Measurements from ENCODE around the gene ZBTB11.
"Not testable (repeated sequence)": the region's sequence is repeated elsewhere in the genome, so short reads cannot be mapped to it uniquely, and the experiment has no call there.

Gene ZBTB11

GRCh38 chr3:101643009-101643844 is 33.7 kb downstream of the ZBTB11 start:
- DNase-seq (ENCODE audit: low read depth in 2 of 2), result no peak

- no peak for DNase-seq (ENCODE audit: low read depth in 2 of 2)
These were observed 34.5 kb downstream of the ZBTB11 start for GRCh38 chr3:101642441-101642840.

- DNase-seq (ENCODE audit: low read depth in 2 of 2), result not testable (repeated sequence)
These were observed 35.4 kb downstream of the ZBTB11 start for GRCh38 chr3:101641397-101642115.

GRCh38 chr3:101640256-101640655 is 36.7 kb downstream of the ZBTB11 start:
- no peak for DNase-seq (ENCODE audit: low read depth in 2 of 2)

GRCh38 chr3:101639280-101639963 is 37.5 kb downstream of the ZBTB11 start:
- no peak for DNase-seq (ENCODE audit: low read depth in 2 of 2)

GRCh38 chr3:101638261-101638745 is 38.6 kb downstream of the ZBTB11 start:
- DNase-seq (ENCODE audit: low read depth in 2 of 2), result no peak

GRCh38 chr3:101637451-101637850 is 39.5 kb downstream of the ZBTB11 start:
- no peak for DNase-seq (ENCODE audit: low read depth in 2 of 2)

- peak; percentile 63 to 72 for DNase-seq (ENCODE audit: low read depth in 2 of 2)
These were observed 40.8 kb downstream of the ZBTB11 start for GRCh38 chr3:101635954-101636798.

GRCh38 chr3:101635345-101635744 is 41.6 kb downstream of the ZBTB11 start:
- DNase-seq (ENCODE audit: low read depth in 2 of 2), result no peak

- no peak for DNase-seq (ENCODE audit: low read depth in 2 of 2)
These were observed 42.2 kb downstream of the ZBTB11 start for GRCh38 chr3:101634591-101635196.

- DNase-seq (ENCODE audit: low read depth in 2 of 2), result no peak
These were observed 43.7 kb downstream of the ZBTB11 start for GRCh38 chr3:101633186-101633585.

GRCh38 chr3:101632586-101632985 is 44.3 kb downstream of the ZBTB11 start:
- no peak for DNase-seq (ENCODE audit: low read depth in 2 of 2)

- not testable (repeated sequence) for DNase-seq (ENCODE audit: low read depth in 2 of 2)
These were observed 45.0 kb downstream of the ZBTB11 start for GRCh38 chr3:101631959-101632358.

GRCh38 chr3:101631098-101631796 is 45.7 kb downstream of the ZBTB11 start:
- DNase-seq (ENCODE audit: low read depth in 2 of 2), result no peak

- DNase-seq (ENCODE audit: low read depth in 2 of 2), result no peak
These were observed 47.7 kb downstream of the ZBTB11 start for GRCh38 chr3:101629219-101629618.

- no peak for DNase-seq (ENCODE audit: low read depth in 2 of 2)
These were observed 51.1 kb downstream of the ZBTB11 start for GRCh38 chr3:101625879-101626278.

- DNase-seq (ENCODE audit: low read depth in 2 of 2), result no peak
These were observed 52.1 kb downstream of the ZBTB11 start for GRCh38 chr3:101624857-101625256.

- no peak for DNase-seq (ENCODE audit: low read depth in 2 of 2)
These were observed 53.3 kb downstream of the ZBTB11 start for GRCh38 chr3:101623656-101624055.

- DNase-seq (ENCODE audit: low read depth in 2 of 2), result no peak
These were observed 57.2 kb downstream of the ZBTB11 start for GRCh38 chr3:101619734-101620133.

- DNase-seq (ENCODE audit: low read depth in 2 of 2), result no peak
These were observed 58.2 kb downstream of the ZBTB11 start for GRCh38 chr3:101618726-101619125.
